Peyer's patch (tissue), 4 donors: ENCODE data around the gene ZNF106.

Source experiments
- CTCF ChIP-seq, 6 experiments: fragments of 450-650 bp in 4 of 6; fragments of 200-600 bp in 2 of 6; sonication (generic) in 1 of 6; IDR thresholded peaks; one replicate each; pipeline ENCODE4 v1.5.1; 2017 to 2019; ENCODE audit warnings: antibody characterized with exemption in 6 of 6, mild to moderate bottlenecking in 3 of 6, moderate library complexity in 1 of 6
- POLR2A ChIP-seq, 2 donors: fragments of 450-650 bp; IDR thresholded peaks; one replicate each; pipeline ENCODE4 v1.5.1; 2017; ENCODE audit warnings: antibody characterized with exemption in 2 of 2, mild to moderate bottlenecking in 2 of 2, moderate library complexity in 2 of 2

- TF ChIP-seq POLR2A (IDR thresholded peaks at IDR 0.05) = no peak
- TF ChIP-seq CTCF (IDR thresholded peaks at IDR 0.05) = peak in 1 of 6 experiments; percentile 9
Observed at GRCh38 chr15:42494998-42495360, 4.0 kb upstream of the ZNF106 start.
